CD4-positive, CD25-positive, alpha-beta regulatory T cell (primary cell): ENCODE data around the gene ANKZF1. TPM values are rescaled to one million over a fixed set of nuclear protein-coding genes. Genes with fewer than 3 reads are reported as not detected.
"Not testable (repeated sequence)": the region's sequence is repeated elsewhere in the genome, so short reads cannot be mapped to it uniquely, and the experiment has no call there.

Source experiments
- ATAC-seq, 2 donors: fragments of 150-1000 bp; cut with Tn5 transposase; one replicate each; pipeline ENCODE4 v1.10.0; 2021; ENCODE audit warnings: low read depth in 2 of 2, moderate number of reproducible peaks in 2 of 2, moderate library complexity in 1 of 2
- DNase-seq, 3 donors: peaks; one replicate each; pipeline versions ENCODE4 v3.0.0 to v3.0.0-alpha.2; 2012 to 2022; ENCODE audit warnings: mixed read lengths in 1 of 3
- H3K27ac ChIP-seq: one replicate; pipeline ENCODE4 v1.7.0; 2013; ENCODE audit warnings: mild to moderate bottlenecking, low read length; ENCODE audit not compliant: insufficient read depth, poor library complexity, severe bottlenecking
- H3K27me3 ChIP-seq: one replicate; pipeline ENCODE4 v1.7.0; 2013; ENCODE audit warnings: low read length; ENCODE audit not compliant: control insufficient read depth, insufficient read depth
- H3K36me3 ChIP-seq: one replicate; pipeline ENCODE4 v1.7.0; 2013; ENCODE audit warnings: mild to moderate bottlenecking, low read length, moderate library complexity; ENCODE audit not compliant: control insufficient read depth, insufficient read depth
- H3K4me1 ChIP-seq: 2 replicates; pipeline ENCODE4 v1.7.0; 2013; ENCODE audit warnings: mild to moderate bottlenecking, low read length; ENCODE audit not compliant: insufficient read depth, control insufficient read depth, poor library complexity, severe bottlenecking
- H3K4me3 ChIP-seq: one replicate; pipeline ENCODE4 v1.7.0; 2013; ENCODE audit warnings: low read depth, mild to moderate bottlenecking, low read length, moderate library complexity
- H3K9me3 ChIP-seq, 2 experiments: 1 replicate in 1 of 2; 2 replicates in 1 of 2; pipeline ENCODE4 v1.7.0; 2013; ENCODE audit warnings: low read length in 2 of 2, mild to moderate bottlenecking in 1 of 2, moderate library complexity in 1 of 2; ENCODE audit not compliant: control insufficient read depth in 2 of 2
- H3K27ac Mint-ChIP-seq, 3 donors: one replicate each; pipeline ENCODE4 v1.8.0; 2020 to 2022; ENCODE audit warnings: mild to moderate bottlenecking in 3 of 3, mixed read lengths in 3 of 3, moderate library complexity in 2 of 3
- H3K27me3 Mint-ChIP-seq: one replicate; pipeline ENCODE4 v1.8.0; 2022; ENCODE audit warnings: mild to moderate bottlenecking, mixed read lengths
- H3K36me3 Mint-ChIP-seq: one replicate; pipeline ENCODE4 v1.8.0; 2020; ENCODE audit warnings: mixed read lengths
- H3K4me1 Mint-ChIP-seq, 4 donors: one replicate each; pipeline ENCODE4 v1.8.0; 2020 to 2022; ENCODE audit warnings: mixed read lengths in 4 of 4, mild to moderate bottlenecking in 1 of 4
- H3K4me3 Mint-ChIP-seq, 4 donors: one replicate each; pipeline ENCODE4 v1.8.0; 2020 to 2022; ENCODE audit warnings: mild to moderate bottlenecking in 4 of 4, mixed read lengths in 4 of 4, moderate library complexity in 3 of 4
- H3K9me3 Mint-ChIP-seq, 7 donors: one replicate each; pipeline ENCODE4 v1.8.0; 2020 to 2022; ENCODE audit warnings: mixed read lengths in 7 of 7, mild to moderate bottlenecking in 3 of 7, moderate library complexity in 2 of 7
- polyA plus RNA-seq, 4 donors: library from polyadenylated mRNA; unstranded; fragments of 300-500 nt; fragmentation: Illumina TruSeq; gene quantifications; one replicate each; pipeline ENCODE4 v1.2.3, GENCODE V29; 2021
- total RNA-seq: library from RNA; stranded (reverse); gene quantifications from one replicate; pipeline ENCODE4 v1.2.3, GENCODE V29; 2022

The ANKZF1 gene
- total and polyA plus RNA-seq, 5 donors from 2014 or later: 23.5 to 123 (median 31.9) TPM

DNA sequence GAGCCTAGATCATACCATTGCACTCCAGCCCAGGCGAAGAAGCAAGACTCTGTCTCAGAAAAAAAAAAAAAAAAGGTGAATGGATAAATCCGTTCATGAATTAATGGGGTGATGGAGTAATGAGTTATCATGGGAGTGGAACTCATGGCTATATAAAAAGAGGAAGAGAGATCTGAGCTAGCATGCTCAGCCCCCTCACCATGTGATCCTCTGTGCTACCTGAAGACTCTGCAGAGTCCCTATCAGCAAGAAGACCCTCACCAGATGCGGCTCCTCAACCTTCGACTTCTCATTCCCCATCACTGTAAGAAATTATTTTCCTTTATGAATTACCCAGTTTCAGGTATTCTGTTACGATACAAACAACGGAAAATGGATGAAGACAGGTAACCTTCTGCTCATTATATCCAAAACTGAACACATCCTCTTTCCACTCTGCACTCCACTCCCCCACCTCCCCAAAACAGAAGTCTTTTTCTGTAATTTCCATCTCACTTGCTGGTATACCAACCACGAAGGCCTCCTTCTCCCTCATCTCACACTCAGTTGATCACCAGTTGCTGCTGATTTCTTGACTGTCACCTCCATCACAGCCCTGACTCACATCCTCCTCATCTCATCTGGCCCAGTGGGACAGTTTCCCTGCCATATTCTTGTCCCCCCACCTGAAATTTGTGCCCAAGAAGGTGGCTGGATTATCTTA lies 42.7 kb upstream of the ANKZF1 start:
- ATAC-seq (peak in 1 of 2 donors; percentile 28), DNase-seq (no peak)
- H3K27me3 ChIP-seq: no peaks in the 10 kb centered on the region
- Mint-ChIP-seq H3K4me3 (no peak overlapping the region), H3K27ac (peak overlapping the region in 2 of 3 donors; percentile 10 to 89), H3K9me3 (no peaks in the 10 kb centered on the region), H3K4me1 (peaks cover 6 to 16% (median 6%) of the 10 kb centered on the region in 4 donors), H3K27me3 (no peaks in the 10 kb centered on the region), H3K36me3 (peaks cover 18% of the 10 kb centered on the region)
- no peak overlapping the region for H3K4me3 ChIP-seq
- peaks cover 31% of the 10 kb centered on the region for H3K36me3 ChIP-seq
- H3K9me3 ChIP-seq: no peaks in the 10 kb centered on the region
- H3K27ac ChIP-seq: no peak overlapping the region
- H3K4me1 ChIP-seq: peaks cover 4% of the 10 kb centered on the region

DNA sequence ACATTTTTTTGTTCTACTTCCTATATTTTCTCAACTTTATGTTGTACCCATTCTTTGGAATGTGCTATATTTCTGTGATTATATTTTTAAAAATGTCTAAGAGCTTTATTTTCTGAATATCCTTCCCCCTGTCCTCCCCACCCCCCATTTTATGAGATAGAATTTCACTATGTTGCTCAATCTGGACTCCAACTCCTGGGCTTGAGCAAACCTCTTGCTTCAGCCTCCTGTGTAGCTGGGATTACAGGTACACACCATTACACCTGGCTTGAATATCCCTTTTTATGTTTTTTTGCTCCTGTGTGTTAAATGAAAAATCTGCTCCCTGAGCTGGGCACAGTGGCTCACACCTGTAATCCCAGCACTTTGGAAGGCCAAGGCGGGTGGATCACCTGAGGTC lies 32.2 kb upstream of the ANKZF1 start:
- Histone ChIP-seq H3K27me3 (peaks cover 2% of the 10 kb centered on the region), H3K4me3 (no peak overlapping the region), H3K36me3 (no peaks in the 10 kb centered on the region), H3K27ac (no peak overlapping the region), H3K4me1 (no peaks in the 10 kb centered on the region), H3K9me3 (no peaks in the 10 kb centered on the region)
- Mint-ChIP-seq H3K9me3 (peaks cover 0 to 2% (median 0%) of the 10 kb centered on the region in 7 donors), H3K4me1 (peaks cover 0 to 14% (median 2%) of the 10 kb centered on the region in 4 donors), H3K27ac (no peak overlapping the region), H3K27me3 (peaks cover 23% of the 10 kb centered on the region), H3K36me3 (peaks cover 4% of the 10 kb centered on the region), H3K4me3 (no peak overlapping the region)
- no peak for DNase-seq
- no peak for ATAC-seq

DNA sequence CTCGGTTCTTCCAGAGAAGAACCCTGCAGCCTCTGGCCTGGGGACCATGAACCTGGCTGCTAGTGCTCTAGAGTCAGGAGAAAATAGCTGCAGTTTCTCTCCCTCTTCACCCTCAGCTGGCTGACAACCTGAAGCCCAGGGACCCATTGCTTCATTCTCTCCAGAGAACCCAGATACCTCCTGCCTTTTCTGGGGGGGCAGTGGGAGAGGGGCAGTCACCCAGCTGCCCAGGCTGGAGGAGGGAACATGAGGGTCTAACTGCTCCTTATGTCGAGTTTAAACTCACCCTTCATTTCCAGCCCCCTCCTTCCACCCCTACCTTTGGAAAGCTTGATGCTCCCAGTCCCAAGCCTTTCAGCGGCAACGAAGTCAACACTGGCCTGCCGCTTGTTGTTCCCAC lies 30.6 kb upstream of the ANKZF1 start:
- Mint-ChIP-seq H3K9me3 (peaks cover 0 to 3% (median 0%) of the 10 kb centered on the region in 7 donors), H3K27ac (peak overlapping the region in 1 of 3 donors; percentile 53), H3K27me3 (peaks cover 23% of the 10 kb centered on the region), H3K4me3 (no peak overlapping the region), H3K4me1 (peaks cover 0 to 14% (median 2%) of the 10 kb centered on the region in 4 donors), H3K36me3 (peaks cover 4% of the 10 kb centered on the region)
- no peak for ATAC-seq
- Histone ChIP-seq H3K36me3 (no peaks in the 10 kb centered on the region), H3K27me3 (peaks cover 2% of the 10 kb centered on the region), H3K27ac (no peak overlapping the region), H3K9me3 (no peaks in the 10 kb centered on the region), H3K4me3 (no peak overlapping the region), H3K4me1 (no peaks in the 10 kb centered on the region)
- no peak for DNase-seq

DNA sequence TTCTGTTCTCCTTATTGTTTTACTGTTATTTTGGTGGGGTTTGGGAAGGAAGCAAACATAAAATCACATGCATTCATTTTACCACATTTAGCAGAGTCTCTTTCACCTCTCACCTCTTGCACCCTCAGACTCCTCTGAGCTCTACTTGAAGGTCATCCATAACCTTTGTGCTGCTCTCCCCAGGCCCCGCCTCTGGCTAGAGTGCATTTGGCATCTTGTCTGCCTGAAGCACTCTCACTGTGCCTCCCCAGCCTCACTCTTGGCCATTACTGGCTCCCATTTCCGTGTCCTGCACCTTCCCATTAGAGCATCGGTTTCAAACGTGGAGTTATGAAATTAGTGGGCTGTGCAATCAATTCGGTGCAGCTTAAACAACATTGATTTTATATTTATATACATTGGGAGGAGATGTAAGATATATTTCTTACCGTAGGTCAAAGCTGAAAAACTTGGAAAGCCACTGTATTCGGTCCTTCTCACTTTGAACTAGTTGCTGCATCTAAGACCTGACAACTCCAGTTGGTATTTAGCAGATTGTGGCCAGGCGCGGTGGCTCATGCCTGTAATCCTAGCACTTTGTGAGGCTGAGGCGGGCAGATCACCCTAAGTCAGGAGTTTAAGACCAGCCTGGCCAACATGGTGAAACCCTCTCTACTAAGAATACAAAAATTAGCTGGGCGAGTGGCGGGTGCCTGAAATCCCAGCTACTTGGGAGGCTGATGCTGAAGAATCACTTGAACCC lies 30.0 kb upstream of the ANKZF1 start:
- Mint-ChIP-seq H3K27me3 (peaks cover 23% of the 10 kb centered on the region), H3K4me1 (peaks cover 0 to 14% (median 2%) of the 10 kb centered on the region in 4 donors), H3K4me3 (peak overlapping the region in 2 of 4 donors; percentile 51 to 88), H3K36me3 (peaks cover 4% of the 10 kb centered on the region), H3K9me3 (peaks cover 0 to 3% (median 0%) of the 10 kb centered on the region in 7 donors), H3K27ac (peak overlapping the region in 1 of 3 donors; percentile 53)
- Histone ChIP-seq H3K4me3 (no peak overlapping the region), H3K27me3 (peaks cover 2% of the 10 kb centered on the region), H3K27ac (no peak overlapping the region), H3K4me1 (no peaks in the 10 kb centered on the region), H3K36me3 (no peaks in the 10 kb centered on the region), H3K9me3 (no peaks in the 10 kb centered on the region)
- no peak for ATAC-seq
- DNase-seq: no peak

DNA sequence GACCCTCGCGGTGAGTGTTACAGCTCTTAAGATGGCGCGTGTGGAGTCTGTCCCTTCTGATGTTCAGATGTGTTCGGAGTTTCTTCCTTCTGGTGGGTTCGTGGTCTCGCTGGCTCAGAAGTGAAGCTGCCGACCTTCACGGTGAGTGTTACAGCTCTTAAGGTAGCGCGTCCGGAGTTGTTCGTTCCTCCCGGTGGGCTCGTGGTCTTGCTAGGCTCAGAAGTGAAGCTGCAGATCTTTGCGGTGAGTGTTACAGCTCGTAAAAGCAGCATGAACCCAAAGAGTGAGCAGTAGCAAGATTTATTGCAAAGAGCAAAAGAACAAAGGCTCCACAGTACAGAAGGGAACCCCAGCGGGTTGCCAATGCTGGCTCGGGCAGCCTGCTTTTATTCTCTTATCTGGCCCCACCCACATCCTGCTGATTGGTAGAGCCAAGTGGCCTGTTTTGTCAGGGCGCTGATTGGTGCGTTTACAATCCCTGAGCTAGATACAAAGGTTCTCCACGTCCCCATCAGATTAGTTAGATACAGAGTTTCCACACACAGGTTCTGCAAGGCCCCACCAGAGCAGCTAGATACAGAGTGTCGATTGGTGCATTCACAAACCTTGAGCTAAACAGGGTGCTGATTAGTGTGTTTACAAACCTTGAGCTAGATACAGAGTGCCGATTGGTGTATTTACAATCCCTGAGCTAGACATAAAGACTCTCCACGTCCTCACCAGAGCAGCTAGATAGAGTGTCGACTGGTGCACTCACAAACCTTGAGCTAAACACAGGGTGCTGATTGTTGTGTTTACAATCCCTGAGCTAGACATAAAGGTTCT lies 28.9 kb upstream of the ANKZF1 start:
- not testable (repeated sequence) for H3K27me3 ChIP-seq, H3K27ac ChIP-seq, H3K9me3 Mint-ChIP-seq, H3K9me3 ChIP-seq, H3K36me3 Mint-ChIP-seq, ATAC-seq, H3K4me1 ChIP-seq, H3K36me3 ChIP-seq
- peaks cover 17% of the 10 kb centered on the region for H3K27me3 Mint-ChIP-seq
- peak overlapping the region; percentile 35 for H3K4me3 ChIP-seq
- DNase-seq: peak in 2 of 3 donors; percentile 24 to 31
- peak overlapping the region in 2 of 3 donors; percentile 72 to 77 for H3K27ac Mint-ChIP-seq
- peak overlapping the region; percentile 44 to 88 (median 84) for H3K4me3 Mint-ChIP-seq
- H3K4me1 Mint-ChIP-seq: peaks cover 0 to 14% (median 2%) of the 10 kb centered on the region in 4 donors

DNA sequence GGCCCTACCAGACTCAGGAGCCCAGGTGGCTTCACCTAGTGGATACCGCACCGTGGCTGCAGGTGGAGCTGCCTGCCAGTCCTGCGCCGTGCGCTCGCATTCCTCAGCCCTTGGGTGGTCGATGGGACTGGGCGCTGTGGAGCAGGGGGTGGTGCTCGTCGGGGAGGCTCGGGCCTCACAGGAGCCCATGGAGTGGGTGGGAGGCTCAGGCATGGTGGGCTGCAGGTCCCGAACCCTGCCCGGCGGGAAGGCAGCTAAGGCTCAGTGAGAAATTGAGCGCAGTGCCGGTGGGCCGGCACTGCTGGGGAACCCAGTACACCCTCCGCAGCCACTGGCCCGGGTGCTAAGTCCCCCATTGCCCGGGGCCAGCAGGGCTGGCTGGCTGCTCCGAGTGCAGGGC lies 28.3 kb upstream of the ANKZF1 start:
- Mint-ChIP-seq H3K4me1 (peaks cover 4 to 19% (median 7%) of the 10 kb centered on the region in 4 donors), H3K27me3 (peaks cover 15% of the 10 kb centered on the region)
- not testable (repeated sequence) for H3K27ac ChIP-seq, H3K27ac Mint-ChIP-seq, H3K36me3 Mint-ChIP-seq, H3K27me3 ChIP-seq, H3K36me3 ChIP-seq, H3K9me3 ChIP-seq, DNase-seq, H3K4me3 ChIP-seq, ATAC-seq, H3K4me1 ChIP-seq, H3K9me3 Mint-ChIP-seq, H3K4me3 Mint-ChIP-seq

DNA sequence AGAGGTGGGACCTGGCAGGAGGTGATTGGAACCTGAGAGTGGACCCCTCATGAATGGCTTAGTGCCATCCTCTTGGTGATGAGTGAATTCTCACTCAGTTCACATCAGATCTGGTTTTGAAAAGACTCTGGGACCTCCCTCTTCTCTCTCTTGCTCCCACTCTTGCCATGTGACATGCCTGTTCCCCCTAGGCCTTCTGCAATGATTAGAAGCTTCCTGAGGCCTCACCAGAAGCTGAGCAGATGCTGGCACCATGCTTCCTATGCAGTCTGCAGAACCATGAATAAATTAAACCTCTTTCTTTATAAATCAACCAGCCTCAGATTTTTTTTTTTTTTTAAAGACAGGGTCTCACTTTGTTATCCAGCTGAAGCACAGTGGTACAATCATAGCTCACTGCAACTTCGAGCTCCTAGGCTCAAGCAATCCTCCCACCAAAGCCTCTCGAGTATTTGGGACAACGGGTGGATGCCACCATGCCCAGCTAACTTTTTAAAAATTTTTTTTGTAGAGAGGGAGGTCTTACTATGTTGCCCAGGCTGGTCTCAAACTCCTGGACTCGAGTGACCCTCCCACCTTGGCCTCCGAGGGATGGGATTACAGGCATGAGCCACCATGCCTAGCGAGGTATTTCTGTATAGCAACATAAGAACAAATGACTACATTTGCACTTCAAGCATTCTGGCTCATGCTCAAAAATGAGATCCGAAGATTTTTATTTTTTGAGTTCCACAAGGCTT lies 25.0 kb upstream of the ANKZF1 start:
- H3K4me1 Mint-ChIP-seq: peaks cover 6 to 32% (median 13%) of the 10 kb centered on the region in 4 donors
- H3K27me3 Mint-ChIP-seq: peaks cover 6% of the 10 kb centered on the region
- H3K27me3 ChIP-seq: no peaks in the 10 kb centered on the region
- peaks cover 0 to 2% (median 0%) of the 10 kb centered on the region in 7 donors for H3K9me3 Mint-ChIP-seq
- peak overlapping the region in 3 of 4 donors; percentile 77 to 95 (median 93) for H3K4me3 Mint-ChIP-seq
- peak overlapping the region in 1 of 3 donors; percentile 26 for H3K27ac Mint-ChIP-seq
- peaks cover 16% of the 10 kb centered on the region for H3K36me3 ChIP-seq
- ATAC-seq: no peak
- no peak for DNase-seq
- no peaks in the 10 kb centered on the region for H3K36me3 Mint-ChIP-seq
- H3K27ac ChIP-seq: no peak overlapping the region
- H3K4me3 ChIP-seq: no peak overlapping the region
- peaks cover 15% of the 10 kb centered on the region for H3K4me1 ChIP-seq
- no peaks in the 10 kb centered on the region for H3K9me3 ChIP-seq
